Chondrocyte (in vitro differentiated cells): Measurements from ENCODE around the gene TMTC1. TPM values are rescaled to one million over a fixed set of nuclear protein-coding genes. Genes with fewer than 3 reads are reported as not detected.

ENCODE experiments used
- DNase-seq: peaks from one replicate; pipeline ENCODE4 v3.0.0; 2021; ENCODE audit warnings: mixed read lengths, low spot score
- H3K27ac Mint-ChIP-seq: one replicate; pipeline ENCODE4 v1.8.0; 2021; ENCODE audit warnings: mild to moderate bottlenecking, moderate library complexity, mixed read lengths; ENCODE audit not compliant: unreplicated experiment
- H3K27me3 Mint-ChIP-seq: 2 replicates; pipeline ENCODE4 v1.8.0; 2021; ENCODE audit warnings: low read depth, mixed read lengths
- H3K36me3 Mint-ChIP-seq: 2 replicates; pipeline ENCODE4 v1.8.0; 2021; ENCODE audit warnings: low read depth, mixed read lengths
- H3K4me1 Mint-ChIP-seq: 2 replicates; pipeline ENCODE4 v1.8.0; 2021; ENCODE audit warnings: low read depth, mild to moderate bottlenecking, mixed read lengths
- H3K4me3 Mint-ChIP-seq: one replicate; pipeline ENCODE4 v1.8.0; 2021; ENCODE audit warnings: mild to moderate bottlenecking, moderate library complexity, mixed read lengths; ENCODE audit not compliant: unreplicated experiment
- H3K9me3 Mint-ChIP-seq: 2 replicates; pipeline ENCODE4 v1.8.0; 2021; ENCODE audit warnings: low read depth, mixed read lengths
- total RNA-seq: library from RNA; stranded (reverse); gene quantifications from 3 replicates; pipeline ENCODE4 v1.2.1, GENCODE V29; 2021
- TF ChIP-seq, protein P1 (sequence below): fragments of 200-600 bp; sonication (generic); IDR thresholded peaks from 2 replicates; pipeline ENCODE4 v1.5.0; 2021; ENCODE audit warnings: antibody characterized with exemption, mild to moderate bottlenecking, moderate library complexity

The TMTC1 gene
- total RNA-seq, 1 donor from 2014 or later: 25.2 TPM

DNA sequence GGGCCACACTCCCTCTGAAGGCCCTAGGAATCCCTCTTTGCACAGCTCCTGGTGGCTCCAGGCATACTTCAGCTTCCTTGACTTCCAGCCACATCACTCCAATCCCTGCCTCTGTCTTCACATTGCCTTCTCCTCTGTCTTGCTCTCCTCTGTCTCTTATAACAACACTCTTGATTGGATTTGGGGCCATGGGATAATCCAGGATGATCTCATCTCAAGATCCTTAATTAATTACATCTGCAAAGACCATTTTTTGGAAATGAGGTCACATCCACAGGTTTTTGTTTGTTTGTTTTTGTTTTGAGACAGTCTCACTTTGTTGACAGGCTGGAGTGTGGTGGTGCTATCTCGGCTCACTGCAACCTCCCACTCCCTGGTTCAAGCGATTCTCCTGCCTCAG is 88.7 kb downstream of the TMTC1 start:
- H3K27me3 Mint-ChIP-seq: no peaks in the 10 kb centered on the region
- peaks cover 5% of the 10 kb centered on the region for H3K36me3 Mint-ChIP-seq
- no peak overlapping the region for H3K4me3 Mint-ChIP-seq
- H3K9me3 Mint-ChIP-seq: no peaks in the 10 kb centered on the region
- TF ChIP-seq, protein P1, sequence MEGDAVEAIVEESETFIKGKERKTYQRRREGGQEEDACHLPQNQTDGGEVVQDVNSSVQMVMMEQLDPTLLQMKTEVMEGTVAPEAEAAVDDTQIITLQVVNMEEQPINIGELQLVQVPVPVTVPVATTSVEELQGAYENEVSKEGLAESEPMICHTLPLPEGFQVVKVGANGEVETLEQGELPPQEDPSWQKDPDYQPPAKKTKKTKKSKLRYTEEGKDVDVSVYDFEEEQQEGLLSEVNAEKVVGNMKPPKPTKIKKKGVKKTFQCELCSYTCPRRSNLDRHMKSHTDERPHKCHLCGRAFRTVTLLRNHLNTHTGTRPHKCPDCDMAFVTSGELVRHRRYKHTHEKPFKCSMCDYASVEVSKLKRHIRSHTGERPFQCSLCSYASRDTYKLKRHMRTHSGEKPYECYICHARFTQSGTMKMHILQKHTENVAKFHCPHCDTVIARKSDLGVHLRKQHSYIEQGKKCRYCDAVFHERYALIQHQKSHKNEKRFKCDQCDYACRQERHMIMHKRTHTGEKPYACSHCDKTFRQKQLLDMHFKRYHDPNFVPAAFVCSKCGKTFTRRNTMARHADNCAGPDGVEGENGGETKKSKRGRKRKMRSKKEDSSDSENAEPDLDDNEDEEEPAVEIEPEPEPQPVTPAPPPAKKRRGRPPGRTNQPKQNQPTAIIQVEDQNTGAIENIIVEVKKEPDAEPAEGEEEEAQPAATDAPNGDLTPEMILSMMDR: no peak
- H3K27ac Mint-ChIP-seq: no peak overlapping the region
- H3K4me1 Mint-ChIP-seq: peaks cover 6% of the 10 kb centered on the region
- DNase-seq: no peak

DNA sequence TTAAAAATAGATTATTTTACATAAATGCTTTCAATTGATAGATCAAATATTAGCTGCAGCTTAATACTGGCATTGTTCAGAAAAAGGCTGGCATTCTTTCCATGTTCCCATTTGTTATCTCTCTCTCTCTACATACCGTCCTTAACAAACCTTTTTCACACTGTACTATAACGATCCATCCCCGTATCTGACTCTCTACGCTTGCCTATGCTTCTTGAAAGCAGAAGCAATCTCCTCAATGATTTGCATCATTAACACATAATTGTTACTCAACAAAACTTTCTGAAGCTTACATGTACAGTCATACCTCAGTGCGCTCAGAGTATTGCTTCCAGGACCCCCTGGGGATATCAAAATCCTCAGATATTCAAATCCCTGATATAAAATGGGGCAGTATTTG is 89.7 kb downstream of the TMTC1 start:
- H3K4me1 Mint-ChIP-seq: peaks cover 6% of the 10 kb centered on the region
- H3K36me3 Mint-ChIP-seq: peaks cover 7% of the 10 kb centered on the region
- no peak overlapping the region for H3K4me3 Mint-ChIP-seq
- TF ChIP-seq, protein P1: no peak
- no peaks in the 10 kb centered on the region for H3K9me3 Mint-ChIP-seq
- no peak overlapping the region for H3K27ac Mint-ChIP-seq
- DNase-seq: no peak
- H3K27me3 Mint-ChIP-seq: no peaks in the 10 kb centered on the region

DNA sequence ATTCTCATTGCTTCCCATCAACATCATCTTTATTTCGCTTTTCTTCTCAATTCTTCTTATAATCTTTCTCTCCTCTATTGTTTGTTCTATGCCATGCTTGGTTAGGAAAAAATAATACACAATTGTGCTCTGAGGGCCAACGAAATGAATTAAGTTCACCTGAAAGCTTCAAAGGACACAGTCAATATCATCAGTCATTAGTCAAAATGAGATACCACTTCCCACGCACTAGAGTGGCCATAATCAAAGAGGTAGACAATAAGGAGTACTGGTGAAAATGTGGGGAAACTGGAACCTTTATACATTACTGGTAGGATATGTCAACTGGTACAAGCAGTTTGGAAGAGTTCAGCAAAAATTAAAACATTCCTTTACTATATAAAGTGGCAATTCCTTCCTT is 91.5 kb downstream of the TMTC1 start:
- Mint-ChIP-seq H3K4me3 (no peak overlapping the region), H3K4me1 (no peaks in the 10 kb centered on the region), H3K27ac (no peak overlapping the region), H3K36me3 (peaks cover 8% of the 10 kb centered on the region), H3K9me3 (no peaks in the 10 kb centered on the region), H3K27me3 (no peaks in the 10 kb centered on the region)
- DNase-seq: no peak
- TF ChIP-seq, protein P1: no peak

DNA sequence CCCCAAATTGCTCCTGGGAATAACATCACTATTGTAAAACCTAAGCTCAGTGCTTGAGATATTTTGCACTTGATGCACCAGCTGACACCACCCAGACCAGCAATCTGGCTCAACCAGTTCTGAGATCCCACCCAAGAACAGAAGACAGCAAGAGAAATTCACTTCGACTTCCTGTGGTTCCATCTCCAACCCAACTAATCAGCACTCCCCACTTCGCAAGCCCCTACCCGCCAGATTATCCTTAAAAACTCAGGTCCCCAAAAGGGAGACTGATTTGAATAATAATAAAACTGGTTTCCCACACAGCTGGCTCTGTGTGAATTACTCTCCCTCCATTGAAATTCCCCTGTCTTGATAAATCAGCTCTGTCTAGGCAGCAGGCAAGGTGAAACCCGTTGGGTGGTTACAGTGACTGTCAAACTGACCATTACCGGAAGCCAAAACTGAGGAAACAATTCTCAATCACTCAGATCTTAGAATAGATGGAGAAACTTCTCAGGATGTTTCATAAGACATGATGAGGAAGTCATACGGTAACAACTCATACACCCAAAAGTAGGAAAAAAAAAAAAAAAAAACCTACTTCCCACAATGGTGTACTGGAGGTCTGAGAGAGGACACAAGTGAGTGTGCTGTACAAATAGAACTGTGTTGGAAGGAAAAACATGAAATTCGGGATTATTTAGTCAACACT is 92.4 kb downstream of the TMTC1 start:
- Mint-ChIP-seq H3K27ac (no peak overlapping the region), H3K9me3 (no peaks in the 10 kb centered on the region), H3K4me1 (no peaks in the 10 kb centered on the region), H3K36me3 (peaks cover 8% of the 10 kb centered on the region), H3K27me3 (no peaks in the 10 kb centered on the region), H3K4me3 (no peak overlapping the region)
- DNase-seq: no peak
- TF ChIP-seq, protein P1: no peak

DNA sequence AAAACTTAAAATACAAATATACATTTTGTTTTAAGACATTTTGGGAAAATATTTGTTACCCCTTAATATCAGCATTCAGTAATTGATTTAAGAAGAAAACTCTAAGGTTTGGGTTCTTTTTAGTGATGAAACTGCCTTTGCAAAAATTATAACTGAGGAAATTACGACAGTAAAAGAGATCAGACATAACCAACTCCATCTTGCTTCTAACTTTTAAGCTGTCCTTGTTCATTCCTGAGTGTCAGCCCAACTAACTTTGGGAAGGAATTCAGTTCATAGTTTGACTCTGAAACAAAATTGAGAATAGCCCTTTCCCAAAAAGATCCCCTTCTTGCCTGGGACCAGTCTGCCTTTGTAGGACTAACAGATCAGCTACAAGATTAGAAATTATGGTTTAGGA is 93.0 kb downstream of the TMTC1 start:
- Mint-ChIP-seq H3K36me3 (peaks cover 8% of the 10 kb centered on the region), H3K4me3 (no peak overlapping the region), H3K27ac (no peak overlapping the region), H3K27me3 (no peaks in the 10 kb centered on the region), H3K9me3 (no peaks in the 10 kb centered on the region), H3K4me1 (no peaks in the 10 kb centered on the region)
- TF ChIP-seq, protein P1: no peak
- no peak for DNase-seq
